CD14-positive monocyte (primary cell): ENCODE data around the gene VWA7. TPM values are rescaled to one million over a fixed set of nuclear protein-coding genes. Genes with fewer than 3 reads are reported as not detected.

Experiments used
- DNase-seq, 3 donors: peaks; one replicate each; pipeline ENCODE4 v3.0.0-alpha.2; 2011 to 2022
- H2AFZ ChIP-seq: 2 replicates; pipeline ENCODE4 v1.6.0; 2012; ENCODE audit warnings: mild to moderate bottlenecking, low read depth, low read length, inconsistent platforms; ENCODE audit not compliant: insufficient read depth, poor library complexity, severe bottlenecking
- H3K27ac ChIP-seq, 2 donors: 1 replicate in 1 of 2; 2 replicates in 1 of 2; pipeline ENCODE4 v1.5.1; 2012 to 2013; ENCODE audit warnings: low read length in 2 of 2, control low read depth in 1 of 2, inconsistent platforms in 1 of 2, low read depth in 1 of 2, mild to moderate bottlenecking in 1 of 2
- H3K27me3 ChIP-seq, 2 donors: one replicate each; pipeline versions ENCODE4 v1.6.0 to v1.6.1; 2011 to 2013; ENCODE audit warnings: low read length in 2 of 2; ENCODE audit not compliant: control insufficient read depth in 2 of 2, insufficient read depth in 2 of 2
- H3K36me3 ChIP-seq, 2 donors: replicated peaks in 1 of 2; 1 replicate in 1 of 2; 2 replicates in 1 of 2; pipeline versions ENCODE4 v1.5.1 to v1.6.1; 2012 to 2013; ENCODE audit warnings: low read length in 2 of 2, control low read depth in 1 of 2, inconsistent platforms in 1 of 2, mild to moderate bottlenecking in 1 of 2; ENCODE audit not compliant: insufficient read depth in 2 of 2, control insufficient read depth in 1 of 2
- H3K4me1 ChIP-seq, 2 donors: 1 replicate in 1 of 2; 2 replicates in 1 of 2; pipeline versions ENCODE4 v1.5.1 to v1.6.1; 2012 to 2013; ENCODE audit warnings: low read length in 2 of 2, control low read depth in 1 of 2, inconsistent platforms in 1 of 2, mild to moderate bottlenecking in 1 of 2, moderate library complexity in 1 of 2; ENCODE audit not compliant: insufficient read depth in 2 of 2, control insufficient read depth in 1 of 2
- H3K4me2 ChIP-seq: replicated peaks from 2 replicates; pipeline ENCODE3; 2012; ENCODE audit warnings: low read length, moderate library complexity, mild to moderate bottlenecking; ENCODE audit not compliant: poor library complexity, severe bottlenecking; ENCODE audit errors: extremely low read depth
- H3K4me3 ChIP-seq, 3 experiments: fragments of 200-600 bp in 1 of 3; sonication (generic) in 1 of 3; replicated peaks in 1 of 3; 1 replicate in 2 of 3; 2 replicates in 1 of 3; pipeline ENCODE4 v1.5.1; 2011 to 2013; ENCODE audit warnings: low read length in 3 of 3, mild to moderate bottlenecking in 3 of 3, control low read depth in 2 of 3, low read depth in 2 of 3, inconsistent platforms in 1 of 3, moderate library complexity in 1 of 3
- H3K79me2 ChIP-seq: 2 replicates; pipeline ENCODE4 v1.6.0; 2012; ENCODE audit warnings: mild to moderate bottlenecking, control low read depth, inconsistent platforms, low read length, moderate library complexity; ENCODE audit not compliant: insufficient read depth
- H3K9ac ChIP-seq: 2 replicates; pipeline ENCODE4 v1.6.0; 2017; ENCODE audit warnings: low read length, mild to moderate bottlenecking; ENCODE audit not compliant: insufficient read depth, poor library complexity, severe bottlenecking
- H3K9me3 ChIP-seq, 2 donors: replicated peaks in 1 of 2; 1 replicate in 1 of 2; 2 replicates in 1 of 2; pipeline versions ENCODE4 v1.5.1 to v1.6.1; 2012 to 2013; ENCODE audit warnings: low read length in 2 of 2, control low read depth in 1 of 2; ENCODE audit not compliant: control insufficient read depth in 1 of 2, insufficient read depth in 1 of 2
- H4K20me1 ChIP-seq: 2 replicates; pipeline ENCODE4 v1.6.0; 2012; ENCODE audit warnings: mild to moderate bottlenecking, low read length, control low read depth, moderate library complexity; ENCODE audit not compliant: insufficient read depth
- H3K27ac Mint-ChIP-seq, 7 donors: one replicate each; pipeline ENCODE4 v1.8.0; 2020; ENCODE audit warnings: mild to moderate bottlenecking in 7 of 7, mixed read lengths in 7 of 7, moderate library complexity in 6 of 7, inconsistent platforms in 2 of 7
- H3K27me3 Mint-ChIP-seq, 3 donors: one replicate each; pipeline ENCODE4 v1.8.0; 2021 to 2022; ENCODE audit warnings: low read depth in 3 of 3, mild to moderate bottlenecking in 3 of 3, mixed read lengths in 3 of 3, moderate library complexity in 3 of 3, inconsistent platforms in 1 of 3
- H3K36me3 Mint-ChIP-seq, 2 donors: one replicate each; pipeline ENCODE4 v1.8.0; 2020; ENCODE audit warnings: mixed read lengths in 2 of 2, inconsistent platforms in 1 of 2, mild to moderate bottlenecking in 1 of 2
- H3K4me1 Mint-ChIP-seq: one replicate; pipeline ENCODE4 v1.8.0; 2020; ENCODE audit warnings: mild to moderate bottlenecking, mixed read lengths
- H3K4me3 Mint-ChIP-seq, 2 donors: one replicate each; pipeline ENCODE4 v1.8.0; 2020; ENCODE audit warnings: mild to moderate bottlenecking in 2 of 2, mixed read lengths in 2 of 2, moderate library complexity in 1 of 2
- H3K9me3 Mint-ChIP-seq, 7 donors: one replicate each; pipeline ENCODE4 v1.8.0; 2020 to 2022; ENCODE audit warnings: mixed read lengths in 7 of 7, mild to moderate bottlenecking in 6 of 7, moderate library complexity in 6 of 7, inconsistent platforms in 2 of 7
- CTCF ChIP-seq: fragments of 200-600 bp; IDR thresholded peaks from one replicate; pipeline ENCODE4 v1.8.0; 2022; ENCODE audit warnings: antibody characterized with exemption, mild to moderate bottlenecking
- WGBS: methylation state at CpG from one replicate; pipeline ENCODE4 v1.1.5; 2013; ENCODE audit warnings: missing lambda C conversion rate; ENCODE audit not compliant: insufficient coverage; 5-methylcytosine and 5-hydroxymethylcytosine counted together
- intact Hi-C, 2 donors: fragments of 100-400 bp; cut with micrococcal nuclease; formaldehyde crosslinking; loops; one replicate each; pipeline versions ENCODE4 v1.15.0 to v1.15.1; 2023
- polyA plus RNA-seq, 3 donors: library from polyadenylated mRNA; depleted of rRNA in 1 of 3; unstranded in 2 of 3; stranded (reverse) in 1 of 3; fragments of 300-500 nt in 2 of 3; fragments of >200 nt in 1 of 3; fragmentation: Illumina TruSeq in 2 of 3; gene quantifications; 1 replicate in 2 of 3; 2 replicates in 1 of 3; pipeline ENCODE4 v1.2.3, GENCODE V29; 2012 to 2021

The VWA7 gene
- polyA plus RNA-seq, 3 donors, result 0.57 TPM; not detected in 2

- WGBS, result 90% methylated on average over 2 of the region's 11 CpGs
These were observed 46.5 kb downstream of the VWA7 start for GRCh38 chr6:31730631-31731086.

More at GRCh38 chr6:31730631-31731086, 46.5 kb downstream of the VWA7 start:
- Histone ChIP-seq H3K4me1 (peaks cover 75 to 87% of the 10 kb centered on the region in 2 donors), H3K4me3 (peak overlapping the region in 1 of 3 experiments; percentile 87), H3K27me3 (no peaks in the 10 kb centered on the region), H3K9ac (no peak overlapping the region), H3K4me2 (peak overlapping the region; percentile 92), H3K36me3 (peaks cover 39 to 40% of the 10 kb centered on the region in 2 donors), H3K9me3 (no peaks in the 10 kb centered on the region), H2AFZ (no peak overlapping the region), H3K27ac (peak overlapping the region; percentile 94 to 96), H3K79me2 (peaks cover 71% of the 10 kb centered on the region), H4K20me1 (peaks cover 48% of the 10 kb centered on the region)
- DNase-seq, result no peak
- intact Hi-C loops, result loop anchor here (2.0 to 10.0 kb wide), 4 partner anchors 37 to 186 kb away; partner anchors contain the start of genes ATP6V1G2 (in 1 of the 2), DDX39B (in 1 of the 2), NFKBIL1 (in 1 of the 2) and VARS1 (in 1 of the 2)
- H3K27ac Mint-ChIP-seq, result peak overlapping the region; percentile 96 to 99 (median 98)
- peaks cover 0 to 3% (median 0%) of the 10 kb centered on the region in 7 donors for H3K9me3 Mint-ChIP-seq
- TF ChIP-seq CTCF, result no peak
- H3K4me3 Mint-ChIP-seq, result peak overlapping the region; percentile 96
- peaks cover 0 to 4% (median 0%) of the 10 kb centered on the region in 3 donors for H3K27me3 Mint-ChIP-seq
- H3K4me1 Mint-ChIP-seq, result peaks cover 68% of the 10 kb centered on the region
- H3K36me3 Mint-ChIP-seq, result peaks cover 55 to 61% of the 10 kb centered on the region in 2 donors
